ENCODE measurements around the gene TRAF5.

- no peak for TF ChIP-seq POLR2AphosphoS5 (IDR thresholded peaks at IDR 0.05; ENCODE audit: low read depth, low read length)
- TF ChIP-seq, protein P1, sequence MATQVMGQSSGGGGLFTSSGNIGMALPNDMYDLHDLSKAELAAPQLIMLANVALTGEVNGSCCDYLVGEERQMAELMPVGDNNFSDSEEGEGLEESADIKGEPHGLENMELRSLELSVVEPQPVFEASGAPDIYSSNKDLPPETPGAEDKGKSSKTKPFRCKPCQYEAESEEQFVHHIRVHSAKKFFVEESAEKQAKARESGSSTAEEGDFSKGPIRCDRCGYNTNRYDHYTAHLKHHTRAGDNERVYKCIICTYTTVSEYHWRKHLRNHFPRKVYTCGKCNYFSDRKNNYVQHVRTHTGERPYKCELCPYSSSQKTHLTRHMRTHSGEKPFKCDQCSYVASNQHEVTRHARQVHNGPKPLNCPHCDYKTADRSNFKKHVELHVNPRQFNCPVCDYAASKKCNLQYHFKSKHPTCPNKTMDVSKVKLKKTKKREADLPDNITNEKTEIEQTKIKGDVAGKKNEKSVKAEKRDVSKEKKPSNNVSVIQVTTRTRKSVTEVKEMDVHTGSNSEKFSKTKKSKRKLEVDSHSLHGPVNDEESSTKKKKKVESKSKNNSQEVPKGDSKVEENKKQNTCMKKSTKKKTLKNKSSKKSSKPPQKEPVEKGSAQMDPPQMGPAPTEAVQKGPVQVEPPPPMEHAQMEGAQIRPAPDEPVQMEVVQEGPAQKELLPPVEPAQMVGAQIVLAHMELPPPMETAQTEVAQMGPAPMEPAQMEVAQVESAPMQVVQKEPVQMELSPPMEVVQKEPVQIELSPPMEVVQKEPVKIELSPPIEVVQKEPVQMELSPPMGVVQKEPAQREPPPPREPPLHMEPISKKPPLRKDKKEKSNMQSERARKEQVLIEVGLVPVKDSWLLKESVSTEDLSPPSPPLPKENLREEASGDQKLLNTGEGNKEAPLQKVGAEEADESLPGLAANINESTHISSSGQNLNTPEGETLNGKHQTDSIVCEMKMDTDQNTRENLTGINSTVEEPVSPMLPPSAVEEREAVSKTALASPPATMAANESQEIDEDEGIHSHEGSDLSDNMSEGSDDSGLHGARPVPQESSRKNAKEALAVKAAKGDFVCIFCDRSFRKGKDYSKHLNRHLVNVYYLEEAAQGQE (IDR thresholded peaks at IDR 0.05; ENCODE audit: insufficient read depth in 1 of 2, low read depth in 2 of 2, low read length in 2 of 2) = no peak
These were observed 52.2 kb downstream of the TRAF5 start for GRCh38 chr1:211378844-211379243.
